H1 (cell line): ENCODE data around the gene CCDC40. TPM values are rescaled to one million over a fixed set of nuclear protein-coding genes. Genes with fewer than 3 reads are reported as not detected.

Experiments
- POLR2AphosphoS5 ChIP-seq: IDR thresholded peaks from 2 replicates; pipeline ENCODE4 v1.6.1; 2011; ENCODE audit warnings: low read depth, low read length
- RFX5 ChIP-seq: IDR thresholded peaks from 2 replicates; pipeline ENCODE4 v1.6.1; 2011; ENCODE audit warnings: low read depth, low read length, improper control_type of control experiment, borderline replicate concordance
- SRF ChIP-seq: IDR thresholded peaks from 2 replicates; pipeline ENCODE4 v1.6.1; 2011; ENCODE audit warnings: mild to moderate bottlenecking, low read depth, low read length, moderate library complexity
- polyA plus RNA-seq, 7 experiments: library from polyadenylated mRNA; depleted of rRNA in 3 of 7; stranded (reverse) in 5 of 7; unstranded in 2 of 7; fragments of >200 nt in 5 of 7; fragments of 200-250 nt in 2 of 7; gene quantifications; 1 replicate in 5 of 7; 2 replicates in 1 of 7; 4 replicates in 1 of 7; pipeline versions ENCODE4 v1.2.1 to v1.2.3, GENCODE V29; 2011 to 2013; ENCODE audit warnings: missing spikeins in 2 of 7, mixed read lengths in 2 of 7
- total RNA-seq: library from RNA; stranded (reverse); fragmentation: NEBNext Ultra II Directional; extraction: Animal tissue kit (Norgen Biotek cat#: 25700); gene quantifications from 2 replicates; pipeline ENCODE4 v1.2.1, GENCODE V29; 2021

CCDC40 gene
- total and polyA plus RNA-seq, 2 of the 8 experiments (the other 6 are each of a cell fraction or from before 2014, with no cell fraction given): 4.1 to 11.5 TPM

DNA sequence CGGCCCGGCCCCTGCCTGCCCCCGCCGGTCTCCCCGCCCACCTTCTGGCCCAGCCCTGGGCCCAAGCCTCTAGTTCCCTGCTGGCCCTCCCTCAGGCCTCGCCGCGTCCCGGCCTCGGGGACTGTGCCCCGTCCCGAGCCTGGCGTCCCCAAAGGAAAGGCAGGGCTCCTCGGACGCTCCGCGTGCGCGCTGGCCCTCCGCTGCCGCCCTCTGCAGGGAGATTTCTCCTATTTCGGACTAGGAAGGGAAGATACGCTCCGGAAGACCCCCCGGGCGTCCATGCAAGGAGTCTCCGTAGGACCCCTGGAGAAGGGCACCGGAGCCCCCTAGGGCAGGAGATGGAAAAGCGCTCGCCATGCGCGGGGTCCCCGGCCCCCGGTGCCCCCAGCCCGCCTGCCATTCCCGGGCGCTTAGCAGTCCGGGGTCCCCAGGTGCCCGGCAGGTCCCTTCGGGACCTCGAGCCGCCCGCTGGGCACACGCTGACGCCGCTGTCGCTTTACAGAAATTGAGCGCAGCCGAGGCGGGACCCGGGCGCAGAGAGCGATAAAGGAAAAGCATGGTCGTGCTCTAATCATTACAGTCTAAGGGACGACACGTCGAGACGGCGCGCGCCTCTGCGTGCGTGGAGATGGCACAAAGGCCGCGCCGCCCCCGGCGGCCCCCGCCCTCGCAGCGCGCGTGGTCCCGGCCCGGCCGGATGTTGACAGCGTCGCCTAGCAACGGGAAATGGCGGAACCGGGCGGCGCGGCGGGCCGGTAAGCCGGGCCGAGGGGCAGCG lies at the start of gene CCDC40 (continued):
- peak; percentile 77 for TF ChIP-seq POLR2AphosphoS5
- TF ChIP-seq SRF: no peak
- no peak for TF ChIP-seq RFX5
- TF ChIP-seq, all 59 proteins: peak for 12
